Anterior cingulate cortex (tissue), 58 donors: ENCODE results near the gene TXNRD1.
"Not testable (repeated sequence)": the region's sequence is repeated elsewhere in the genome, so short reads cannot be mapped to it uniquely, and the experiment has no call there.

Source experiments
- DNase-seq, 58 donors: peaks; one replicate each; lab custom pipeline; 2025; lab: John Stamatoyannopoulos, UW

The TXNRD1 gene

GRCh38 chr12:104232609-104233280 is 17.2 kb downstream of the TXNRD1 start:
- no peak for DNase-seq

GRCh38 chr12:104234926-104235499 is 19.4 kb downstream of the TXNRD1 start:
- DNase-seq = no peak

- DNase-seq = no peak
Observed at GRCh38 chr12:104237930-104238329, 22.4 kb downstream of the TXNRD1 start.

GRCh38 chr12:104242546-104243206 is 27.1 kb downstream of the TXNRD1 start:
- DNase-seq = no peak

GRCh38 chr12:104243551-104243950 is 28.0 kb downstream of the TXNRD1 start:
- DNase-seq = no peak

GRCh38 chr12:104243971-104244370 is 28.4 kb downstream of the TXNRD1 start:
- no peak for DNase-seq

GRCh38 chr12:104247698-104248097 is 32.1 kb downstream of the TXNRD1 start:
- DNase-seq = no peak

GRCh38 chr12:104248444-104248843 is 32.9 kb downstream of the TXNRD1 start:
- no peak for DNase-seq

GRCh38 chr12:104249017-104249416 is 33.4 kb downstream of the TXNRD1 start:
- no peak for DNase-seq

GRCh38 chr12:104249898-104250297 is 34.3 kb downstream of the TXNRD1 start:
- no peak for DNase-seq

- no peak for DNase-seq
Observed at GRCh38 chr12:104250366-104251125, 35.0 kb downstream of the TXNRD1 start.

- no peak for DNase-seq
Observed at GRCh38 chr12:104257913-104258472, 42.4 kb downstream of the TXNRD1 start.

GRCh38 chr12:104258476-104259067 is 43.0 kb downstream of the TXNRD1 start:
- DNase-seq = no peak

GRCh38 chr12:104263026-104263425 is 47.4 kb downstream of the TXNRD1 start:
- no peak for DNase-seq

- no peak for DNase-seq
Observed at GRCh38 chr12:104263580-104264358, 48.2 kb downstream of the TXNRD1 start.

- DNase-seq = not testable (repeated sequence)
Observed at GRCh38 chr12:104265436-104265835, 49.9 kb downstream of the TXNRD1 start.

GRCh38 chr12:104272938-104273337 is 57.4 kb downstream of the TXNRD1 start:
- no peak for DNase-seq

- no peak for DNase-seq
Observed at GRCh38 chr12:104273503-104273902, 57.9 kb downstream of the TXNRD1 start.

GRCh38 chr12:104274811-104275210 is 59.2 kb downstream of the TXNRD1 start:
- DNase-seq = no peak

GRCh38 chr12:104275689-104276088 is 60.1 kb downstream of the TXNRD1 start:
- no peak for DNase-seq
